Large intestine (tissue), 1 donor: ENCODE measurements around the gene HMGN4. TPM values are rescaled to one million over a fixed set of nuclear protein-coding genes. Genes with fewer than 3 reads are reported as not detected.

Experiments used
- polyA plus RNA-seq: library from polyadenylated mRNA; unstranded; fragments of 120-200 nt; gene quantifications from one replicate; pipeline ENCODE4 v1.2.1, GENCODE V29; 2013

The HMGN4 gene
- polyA plus RNA-seq, 1 donor = 79.0 TPM

Other genes with a start within 250 kb of the HMGN4 start
- gene BTN3A2, start 173.2 kb upstream of the HMGN4 start, polyA plus RNA-seq = 42.7 TPM
- 7.5 TPM for gene BTN2A2, start 155.3 kb upstream of the HMGN4 start, polyA plus RNA-seq
- gene BTN3A1, start 136.1 kb upstream of the HMGN4 start, polyA plus RNA-seq = 44.6 TPM
- gene BTN3A3, start 97.9 kb upstream of the HMGN4 start, polyA plus RNA-seq = 22.1 TPM
- gene BTN2A1, start 80.4 kb upstream of the HMGN4 start, polyA plus RNA-seq = 26.9 TPM
- gene BTN1A1, start 38.1 kb upstream of the HMGN4 start, polyA plus RNA-seq = 0.22 TPM
- 15.4 TPM for gene ABT1, start 58.6 kb downstream of the HMGN4 start, polyA plus RNA-seq
- gene ZNF322, start 121.4 kb downstream of the HMGN4 start, polyA plus RNA-seq = 24.8 TPM